Stimulated activated CD8-positive, alpha-beta memory T cell treated with anti-CD3 and anti-CD28 coated beads, Interleukin-4, amount 100 ng/mL, for 1 hour (primary cell): Measurements from ENCODE around the gene GPBAR1.

ENCODE experiments used
- DNase-seq, 2 donors: peaks; one replicate each; pipeline ENCODE4 v3.0.0-alpha.2; 2020; ENCODE audit warnings: low read depth in 2 of 2, low spot score in 1 of 2

GPBAR1 gene

DNA sequence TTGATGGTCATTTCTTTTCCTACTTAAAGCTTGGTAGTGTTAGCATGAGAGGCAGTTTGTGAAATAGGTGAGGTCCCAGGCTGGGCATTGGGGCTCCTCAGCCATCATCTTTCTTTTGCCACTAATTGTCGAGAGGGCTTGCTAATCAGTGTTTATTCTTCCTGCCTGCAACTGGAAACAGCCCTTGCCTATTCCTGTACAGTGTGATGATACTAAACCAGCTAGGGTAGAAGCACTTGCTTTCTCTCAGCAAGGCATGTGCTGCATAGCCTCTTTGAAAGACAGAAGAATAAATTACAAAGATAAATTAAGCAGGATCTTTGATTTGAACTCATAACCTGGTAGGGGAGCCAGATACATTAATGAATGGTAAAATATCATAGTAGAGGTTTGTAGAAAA lies 16.6 kb upstream of the GPBAR1 start:
- no peak for DNase-seq

DNA sequence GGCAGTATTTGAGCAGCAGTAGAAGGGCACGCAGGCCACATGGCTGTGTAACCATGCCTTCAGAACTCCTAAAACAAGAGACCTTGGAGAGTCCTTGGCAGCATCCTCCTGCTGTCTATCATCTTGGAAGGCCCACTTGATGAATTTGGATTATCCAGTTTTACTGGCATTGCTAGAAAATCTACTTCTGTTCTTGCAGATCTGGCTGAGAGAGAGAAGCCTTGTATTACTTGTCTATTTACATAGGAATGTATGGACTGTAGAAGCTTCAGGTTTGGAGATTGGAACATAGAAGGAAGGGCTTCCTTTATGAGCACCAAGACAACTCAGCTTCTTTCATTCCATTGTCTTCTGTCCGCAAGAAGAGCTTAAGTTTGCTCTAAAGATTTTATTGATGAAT lies 16.1 kb upstream of the GPBAR1 start:
- DNase-seq = no peak

GRCh38 chr2:218245214-218245613 lies 15.6 kb upstream of the GPBAR1 start:
- DNase-seq = no peak

- DNase-seq = no peak
These were observed 11.1 kb upstream of the GPBAR1 start for GRCh38 chr2:218249691-218250090.

GRCh38 chr2:218252509-218253231 lies 8.1 kb upstream of the GPBAR1 start:
- no peak for DNase-seq

- DNase-seq = no peak
These were observed 7.6 kb upstream of the GPBAR1 start for GRCh38 chr2:218253232-218253625.

GRCh38 chr2:218255446-218255845 lies 5.4 kb upstream of the GPBAR1 start:
- no peak for DNase-seq

DNA sequence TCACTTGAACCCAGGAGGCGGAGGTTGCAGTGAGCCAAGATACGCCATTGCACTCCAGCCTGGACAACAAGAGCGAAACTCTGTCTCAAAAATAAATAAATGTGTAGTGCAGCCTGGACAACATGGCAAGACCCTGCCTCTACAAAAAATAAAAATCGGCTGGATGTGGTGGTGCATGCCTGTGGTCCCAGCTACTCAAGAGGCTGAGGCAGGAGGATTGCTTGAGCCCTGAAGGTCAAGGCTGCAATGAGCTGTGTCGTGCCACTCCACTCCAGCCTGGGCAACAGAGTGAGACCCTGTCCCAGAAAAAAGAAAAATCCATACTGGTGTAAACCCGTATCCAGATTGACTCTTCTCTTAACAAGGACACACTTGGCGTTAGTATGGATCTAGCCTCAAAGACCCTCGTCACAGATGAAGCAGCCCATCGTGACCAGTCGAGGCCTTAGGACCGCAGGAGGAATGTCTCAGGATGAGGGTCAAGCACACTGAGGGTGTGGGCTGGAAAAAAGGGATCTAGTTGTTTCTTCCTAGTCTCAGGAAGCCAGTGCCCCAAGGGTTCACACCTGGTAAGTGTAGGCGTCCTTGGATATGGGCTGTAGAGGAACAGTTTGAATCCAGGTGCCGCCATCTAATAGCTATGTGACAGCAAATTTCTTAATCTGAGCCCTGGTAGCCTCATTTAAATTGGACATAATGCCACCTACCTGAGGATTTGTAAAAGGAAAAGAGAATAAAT lies 4.0 kb upstream of the GPBAR1 start:
- no peak for DNase-seq

DNA sequence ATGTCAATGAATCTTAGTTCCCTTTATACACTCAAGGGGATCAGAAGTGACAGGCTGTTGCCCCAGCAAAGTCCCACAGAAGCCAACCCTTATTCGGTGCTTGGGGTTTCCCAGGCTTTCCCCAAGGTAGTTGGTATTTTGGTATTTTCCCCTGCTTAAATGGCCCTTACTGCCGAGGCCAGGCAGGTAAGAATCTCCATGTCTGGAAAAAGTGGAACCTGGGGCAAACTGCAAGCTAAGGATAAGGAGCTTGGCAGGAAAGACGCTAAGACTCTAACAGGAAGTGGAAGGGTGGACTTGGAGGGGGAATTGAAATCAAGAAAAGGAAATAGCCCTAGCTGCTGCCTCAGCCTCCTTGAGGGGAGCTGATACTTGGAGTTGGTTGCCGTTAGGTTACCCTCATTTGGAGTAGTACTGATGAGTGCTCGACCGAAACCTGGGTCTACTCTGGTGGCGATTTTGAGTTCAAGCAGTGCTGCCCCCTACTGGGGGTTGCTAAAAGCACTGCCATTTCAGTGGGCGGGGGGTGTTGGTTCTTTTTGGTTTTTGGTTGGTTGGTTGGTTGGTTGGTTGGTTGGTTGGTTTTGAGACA lies 3.3 kb upstream of the GPBAR1 start:
- peak; percentile 43 to 46 for DNase-seq

DNA sequence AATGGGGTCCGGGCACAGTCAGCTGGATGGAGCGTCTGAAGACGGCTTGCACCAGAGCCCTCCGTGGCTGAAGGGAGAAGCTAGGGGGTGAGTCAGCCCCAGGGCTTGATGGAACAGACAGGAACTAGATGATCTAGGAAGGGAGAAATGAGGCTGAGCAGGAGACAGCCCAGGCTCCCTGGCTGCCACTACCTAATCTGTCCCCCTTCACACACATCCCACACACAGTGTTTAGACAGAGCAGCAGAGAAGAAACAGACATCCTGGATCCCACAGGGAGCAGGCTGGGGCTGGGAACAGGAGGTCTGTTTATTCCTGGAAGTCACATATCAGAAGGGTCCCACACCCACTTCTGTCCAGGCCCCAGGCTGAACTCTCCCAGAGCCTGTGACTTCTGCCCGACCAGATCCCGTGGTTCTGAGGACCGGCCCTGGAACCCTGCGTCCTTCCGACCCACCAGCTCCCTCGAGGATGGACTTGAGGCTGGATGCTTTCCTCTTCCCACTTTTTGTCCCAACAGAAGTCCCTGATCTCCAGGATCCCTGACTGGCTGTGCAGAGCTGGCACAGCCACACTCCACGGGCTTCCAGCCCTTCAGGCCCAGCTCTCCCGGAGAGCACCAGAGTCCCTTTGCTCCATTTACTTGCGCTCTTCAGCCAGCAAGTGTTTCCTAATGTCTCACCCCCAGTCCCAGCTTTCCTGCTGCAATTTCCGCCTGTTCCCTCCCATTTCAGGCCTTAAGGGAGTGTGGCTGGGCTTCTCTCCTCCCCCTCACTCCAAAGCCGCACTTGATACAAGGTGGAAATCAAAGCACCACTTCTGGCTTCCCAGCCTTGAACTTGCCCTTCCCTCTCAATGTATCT lies 1.5 kb upstream of the GPBAR1 start:
- no peak for DNase-seq

DNA sequence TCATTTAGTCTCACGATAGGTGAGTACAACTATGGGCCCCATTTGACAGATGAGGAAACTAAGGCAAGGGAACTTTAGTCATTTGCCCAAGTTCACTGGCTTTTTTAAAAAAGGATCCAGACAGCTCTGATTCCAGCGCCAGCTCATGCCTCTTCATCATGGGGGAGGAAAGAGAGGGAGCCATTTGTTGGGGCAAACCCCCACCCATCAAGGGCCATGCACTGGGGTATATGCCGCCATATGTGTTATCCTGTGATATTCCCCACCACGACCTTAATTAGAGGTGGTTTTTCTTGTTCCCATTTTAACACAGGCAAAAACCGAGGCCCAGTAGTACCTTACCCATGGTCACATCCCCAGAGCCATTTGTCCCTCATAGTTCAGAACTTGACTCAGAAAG lies 649 bp upstream of the GPBAR1 start:
- no peak for DNase-seq

- no peak for DNase-seq
These were observed 815 bp downstream of the GPBAR1 start for GRCh38 chr2:218261423-218262236.

DNA sequence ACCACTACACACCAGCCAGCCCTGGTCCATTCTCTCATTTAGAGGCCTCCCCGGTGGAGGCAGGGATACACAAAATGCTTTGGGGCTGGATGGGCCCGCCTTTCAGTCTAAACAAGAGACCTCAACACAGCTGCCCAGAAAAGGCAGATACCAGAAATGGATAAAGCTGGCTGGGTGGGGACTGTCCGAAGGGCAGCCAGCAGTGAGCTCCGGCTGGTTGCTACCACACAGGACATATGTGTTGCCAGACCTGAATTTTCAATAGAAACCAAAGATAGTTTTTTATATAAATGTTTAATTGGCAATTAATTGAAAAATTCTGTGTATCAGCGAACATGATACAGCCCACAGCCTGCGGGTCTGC lies 1.4 kb downstream of the GPBAR1 start:
- DNase-seq = no peak

DNA sequence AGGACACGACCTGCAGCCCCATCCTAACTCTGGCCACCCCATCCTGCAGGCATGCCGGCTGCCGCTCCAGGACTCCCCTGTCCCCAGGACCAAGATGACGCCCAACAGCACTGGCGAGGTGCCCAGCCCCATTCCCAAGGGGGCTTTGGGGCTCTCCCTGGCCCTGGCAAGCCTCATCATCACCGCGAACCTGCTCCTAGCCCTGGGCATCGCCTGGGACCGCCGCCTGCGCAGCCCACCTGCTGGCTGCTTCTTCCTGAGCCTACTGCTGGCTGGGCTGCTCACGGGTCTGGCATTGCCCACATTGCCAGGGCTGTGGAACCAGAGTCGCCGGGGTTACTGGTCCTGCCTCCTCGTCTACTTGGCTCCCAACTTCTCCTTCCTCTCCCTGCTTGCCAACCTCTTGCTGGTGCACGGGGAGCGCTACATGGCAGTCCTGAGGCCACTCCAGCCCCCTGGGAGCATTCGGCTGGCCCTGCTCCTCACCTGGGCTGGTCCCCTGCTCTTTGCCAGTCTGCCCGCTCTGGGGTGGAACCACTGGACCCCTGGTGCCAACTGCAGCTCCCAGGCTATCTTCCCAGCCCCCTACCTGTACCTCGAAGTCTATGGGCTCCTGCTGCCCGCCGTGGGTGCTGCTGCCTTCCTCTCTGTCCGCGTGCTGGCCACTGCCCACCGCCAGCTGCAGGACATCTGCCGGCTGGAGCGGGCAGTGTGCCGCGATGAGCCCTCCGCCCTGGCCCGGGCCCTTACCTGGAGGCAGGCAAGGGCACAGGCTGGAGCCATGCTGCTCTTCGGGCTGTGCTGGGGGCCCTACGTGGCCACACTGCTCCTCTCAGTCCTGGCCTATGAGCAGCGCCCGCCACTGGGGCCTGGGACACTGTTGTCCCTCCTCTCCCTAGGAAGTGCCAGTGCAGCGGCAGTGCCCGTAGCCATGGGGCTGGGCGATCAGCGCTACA lies 2.1 kb downstream of the GPBAR1 start:
- no peak for DNase-seq

DNA sequence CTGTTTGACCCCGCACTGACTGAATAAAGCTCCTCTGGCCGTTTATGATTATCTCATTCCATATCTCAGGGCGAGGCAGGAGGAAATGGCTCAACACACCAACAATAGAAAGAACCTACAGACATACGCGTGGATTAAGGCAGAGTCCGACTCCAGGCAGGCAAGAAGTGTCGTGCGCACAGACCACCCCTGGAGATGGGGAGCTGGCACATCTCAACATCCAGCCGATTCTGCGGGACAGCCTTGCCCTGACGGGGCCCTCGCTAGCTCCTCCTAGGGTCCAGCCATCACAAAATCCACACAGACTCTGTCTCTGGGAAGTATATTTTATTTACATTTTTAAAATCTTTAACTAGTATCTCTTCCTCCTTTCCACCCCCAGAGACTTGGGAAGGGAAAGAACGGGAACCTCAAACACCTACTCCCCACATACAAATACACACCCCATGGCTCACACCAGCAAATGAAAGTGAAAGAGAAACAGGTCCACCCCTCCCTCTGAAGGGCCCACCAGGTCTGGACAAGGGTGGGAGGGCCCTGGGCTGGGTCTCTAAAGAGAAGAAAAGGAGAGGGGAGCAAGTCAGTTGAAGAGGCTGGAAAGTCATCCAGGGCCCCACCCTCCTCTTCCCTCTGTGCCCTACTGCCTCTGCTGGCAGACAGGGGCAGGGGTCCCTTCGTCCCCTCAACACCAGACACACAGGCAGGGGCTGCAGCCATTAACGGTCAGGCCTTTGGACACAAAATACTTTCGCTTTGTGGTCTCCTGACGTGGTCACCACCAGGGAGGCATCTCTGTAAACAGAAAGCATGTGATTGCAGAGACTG lies 3.2 kb downstream of the GPBAR1 start:
- no peak for DNase-seq

DNA sequence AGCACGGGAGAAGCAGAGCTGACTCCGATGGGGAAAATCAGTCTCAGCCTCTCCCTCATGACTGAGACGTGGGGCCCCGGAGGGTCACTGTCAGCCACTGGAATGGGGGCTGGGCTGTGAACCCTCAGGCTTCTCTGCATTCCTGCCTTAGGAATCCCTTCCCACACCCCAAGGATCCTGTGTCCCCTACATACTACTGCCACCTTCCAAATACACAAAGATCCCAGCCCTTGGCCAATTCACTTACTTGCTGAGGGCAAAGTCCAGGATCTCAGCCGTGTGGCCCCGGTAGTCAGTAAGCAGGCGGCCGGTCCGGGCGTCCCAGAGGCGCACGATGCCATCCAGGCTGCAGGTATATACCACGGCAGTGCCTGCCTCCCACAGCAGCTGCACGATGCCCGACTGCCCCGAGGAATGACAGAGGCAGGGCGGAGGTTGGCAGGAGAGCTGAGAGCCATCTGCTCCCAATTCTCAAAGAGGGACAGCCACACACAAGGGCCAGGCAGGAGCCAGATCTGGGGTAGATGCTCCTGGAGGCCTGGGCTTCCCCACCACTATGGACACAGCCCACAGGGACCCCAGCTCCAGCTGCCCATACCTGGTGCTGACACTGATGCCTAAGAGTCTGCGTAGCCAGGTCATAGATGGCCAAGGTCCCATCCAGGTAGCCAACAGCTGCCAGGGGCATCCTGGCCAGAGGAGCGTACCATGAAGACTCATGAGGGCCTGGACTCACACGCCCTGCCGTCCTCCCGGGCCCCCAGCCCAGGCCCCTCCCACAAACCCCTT lies 4.2 kb downstream of the GPBAR1 start:
- no peak for DNase-seq

- no peak for DNase-seq
These were observed 4.8 kb downstream of the GPBAR1 start for GRCh38 chr2:218265626-218266025.
